Caki2 (cell line): ENCODE data around the gene COQ2. TPM values are rescaled to one million over a fixed set of nuclear protein-coding genes. Genes with fewer than 3 reads are reported as not detected.
A peak's percentile ranks its signal among the peaks of the same experiment; 100 is the strongest.
"Not testable (repeated sequence)": the region's sequence is repeated elsewhere in the genome, so short reads cannot be mapped to it uniquely, and the experiment has no call there.

Source experiments
- DNase-seq: peaks from one replicate; pipeline ENCODE4 v3.0.0-alpha.2; 2015; ENCODE audit warnings: low read depth
- in situ Hi-C: cut with HindIII; loops from 2 replicates; pipeline ENCODE4 v1.10.0; 2016; ENCODE audit warnings: low sequenced_read_pairs, low pct_unique_long_range_greater_than_20kb, mixed read lengths
- total RNA-seq: library from RNA; depleted of rRNA; stranded (reverse); fragments of >200 nt; shearing (Covaris generic); gene quantifications from 2 replicates; pipeline ENCODE4 v1.2.3, GENCODE V29; 2014; ENCODE audit warnings: low replicate concordance

Gene COQ2
- total RNA-seq, 1 experiment from 2014 or later, result 29.7 TPM

GRCh38 chr4:83258461-83258860 is 26.1 kb downstream of the COQ2 start:
- in situ Hi-C loops, result no loop called here
- DNase-seq, result no peak

DNA sequence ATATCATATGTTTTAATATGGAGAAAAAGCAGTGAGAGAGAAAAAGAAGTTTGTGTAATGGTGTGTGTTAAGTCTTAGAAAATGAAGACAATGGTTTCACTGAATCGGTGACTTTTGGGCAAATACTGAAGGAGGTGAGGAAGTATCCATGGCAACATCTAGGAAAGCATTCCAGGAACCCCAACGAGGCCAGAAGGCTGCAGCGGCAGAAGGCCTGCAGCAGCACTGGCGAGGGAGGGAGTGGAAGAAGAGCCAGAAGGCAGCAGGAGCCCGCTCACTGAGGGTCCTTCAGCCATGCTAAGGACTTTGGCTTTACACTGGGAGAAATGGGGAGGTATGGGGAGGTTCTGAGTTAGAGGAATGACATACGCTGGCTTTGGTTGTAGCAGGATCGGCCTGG is 26.8 kb downstream of the COQ2 start:
- no peak for DNase-seq
- in situ Hi-C loops, result no loop called here

DNA sequence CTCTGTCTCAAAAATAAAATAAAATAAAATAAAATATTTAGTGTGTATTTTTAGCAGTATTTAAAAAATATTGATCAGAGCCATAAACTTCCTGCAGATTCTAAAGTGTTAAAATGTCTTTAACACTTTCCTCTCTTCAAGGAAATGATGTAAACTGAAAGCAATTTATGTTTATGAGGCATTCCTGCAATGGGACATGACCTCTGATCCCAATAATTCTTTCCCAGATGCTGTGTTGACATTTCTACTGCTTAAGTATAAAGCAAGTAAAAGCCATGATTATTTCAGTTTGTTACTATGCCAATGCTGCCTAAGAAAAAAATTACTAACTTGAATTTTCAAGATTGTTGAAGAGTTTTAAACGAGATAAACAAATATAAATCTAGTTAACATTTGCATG is 29.0 kb downstream of the COQ2 start:
- in situ Hi-C loops, result no loop called here
- peak; percentile 42 for DNase-seq

DNA sequence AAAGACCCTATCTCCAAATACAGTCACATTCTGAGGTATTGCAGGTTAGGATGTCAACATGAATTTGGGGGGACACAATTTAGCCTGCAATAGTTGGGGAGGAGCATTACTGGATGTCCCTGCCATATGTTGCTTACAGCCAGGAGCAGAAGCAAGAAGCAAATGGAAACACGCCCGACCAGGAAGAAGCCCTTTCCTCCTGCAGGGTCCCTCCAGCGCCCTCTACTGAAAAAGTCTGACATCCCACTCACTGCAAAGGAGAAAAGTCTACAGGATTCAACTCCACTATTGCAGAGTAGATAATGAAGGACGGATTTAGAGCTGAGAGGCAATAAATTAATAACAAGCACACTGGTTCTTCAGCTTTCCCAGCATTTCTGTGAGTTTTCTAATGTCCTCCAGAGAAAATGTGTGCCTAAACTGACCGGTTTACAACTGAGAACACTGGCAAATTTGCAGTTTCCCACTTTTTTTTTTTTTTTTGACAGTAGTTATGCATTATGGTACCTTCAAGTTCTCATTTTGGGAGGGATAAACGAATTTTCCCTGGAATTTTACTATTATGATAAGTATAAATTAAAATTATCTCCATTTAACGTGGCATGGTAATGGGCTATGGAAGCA is 31.7 kb downstream of the COQ2 start:
- in situ Hi-C loops, result no loop called here
- DNase-seq, result peak; percentile 38

GRCh38 chr4:83251447-83251830 is 33.2 kb downstream of the COQ2 start:
- in situ Hi-C loops, result no loop called here
- DNase-seq, result no peak

- in situ Hi-C loops, result no loop called here
Observed at GRCh38 chr4:83250687-83251446, 33.7 kb downstream of the COQ2 start.

DNA sequence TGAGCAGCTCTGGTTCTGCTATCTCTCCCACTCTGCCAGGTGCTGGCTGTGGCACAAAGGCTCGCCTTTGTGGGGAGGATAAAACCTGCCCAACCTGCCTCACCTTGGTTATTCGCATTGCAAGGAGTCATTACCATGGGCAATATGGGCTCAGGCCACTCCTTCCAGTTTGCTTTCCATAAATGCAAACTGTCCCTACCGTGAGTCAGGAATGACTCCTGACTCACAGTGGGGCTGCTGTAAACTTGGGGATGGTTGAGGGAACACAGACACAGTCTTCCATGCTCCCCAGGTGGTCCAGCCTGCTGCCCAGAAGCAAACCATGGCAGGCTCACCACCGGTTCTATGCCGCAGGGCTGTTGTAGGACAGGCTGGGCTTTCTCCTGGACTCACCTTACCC is 36.1 kb downstream of the COQ2 start:
- in situ Hi-C loops, result no loop called here
- DNase-seq, result peak; percentile 61

More at GRCh38 chr4:83250687-83251446, 33.7 kb downstream of the COQ2 start:
- no peak for DNase-seq

GRCh38 chr4:83247415-83248357 is 36.9 kb downstream of the COQ2 start:
- in situ Hi-C loops, result no loop called here

GRCh38 chr4:83241132-83241531 is 43.5 kb downstream of the COQ2 start:
- in situ Hi-C loops, result no loop called here

More at GRCh38 chr4:83247415-83248357, 36.9 kb downstream of the COQ2 start:
- no peak for DNase-seq

DNA sequence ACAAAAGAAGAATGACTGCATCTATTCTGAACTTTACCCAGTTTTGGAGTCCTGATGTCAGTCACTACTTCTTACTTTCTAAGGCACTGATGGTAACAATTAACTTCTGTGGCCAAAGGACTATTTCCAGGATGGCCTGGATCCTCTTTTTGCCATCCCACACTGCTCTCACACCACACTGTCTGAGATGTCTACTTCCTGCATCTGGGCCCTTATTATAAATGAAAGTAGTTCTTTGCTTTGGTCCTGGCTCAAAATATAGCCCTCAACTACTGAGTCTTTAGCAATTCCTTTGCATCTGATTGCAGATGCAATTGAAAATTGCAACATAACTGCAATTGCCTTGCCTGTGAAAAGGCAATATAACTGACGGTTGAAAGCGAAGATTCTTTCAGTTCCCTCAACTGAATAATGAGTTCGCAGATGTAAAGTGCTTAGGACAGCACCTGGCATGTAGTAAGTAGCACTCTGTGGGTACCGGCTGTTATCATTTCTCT is 44.2 kb downstream of the COQ2 start:
- in situ Hi-C loops, result no loop called here
- no peak for DNase-seq

More at GRCh38 chr4:83241132-83241531, 43.5 kb downstream of the COQ2 start:
- no peak for DNase-seq

- in situ Hi-C loops, result no loop called here
- DNase-seq, result no peak
Observed at GRCh38 chr4:83238393-83239248, 46.0 kb downstream of the COQ2 start.

- in situ Hi-C loops, result no loop called here
- no peak for DNase-seq
Observed at GRCh38 chr4:83237591-83237990, 47.0 kb downstream of the COQ2 start.

- DNase-seq, in situ Hi-C loops: not testable (repeated sequence)
Observed at GRCh38 chr4:83235645-83236133, 48.9 kb downstream of the COQ2 start.

- DNase-seq, result no peak
- in situ Hi-C loops, result no loop called here
Observed at GRCh38 chr4:83234902-83235644, 49.5 kb downstream of the COQ2 start.

GRCh38 chr4:83234387-83234786 is 50.2 kb downstream of the COQ2 start:
- in situ Hi-C loops, result not testable (repeated sequence)

DNA sequence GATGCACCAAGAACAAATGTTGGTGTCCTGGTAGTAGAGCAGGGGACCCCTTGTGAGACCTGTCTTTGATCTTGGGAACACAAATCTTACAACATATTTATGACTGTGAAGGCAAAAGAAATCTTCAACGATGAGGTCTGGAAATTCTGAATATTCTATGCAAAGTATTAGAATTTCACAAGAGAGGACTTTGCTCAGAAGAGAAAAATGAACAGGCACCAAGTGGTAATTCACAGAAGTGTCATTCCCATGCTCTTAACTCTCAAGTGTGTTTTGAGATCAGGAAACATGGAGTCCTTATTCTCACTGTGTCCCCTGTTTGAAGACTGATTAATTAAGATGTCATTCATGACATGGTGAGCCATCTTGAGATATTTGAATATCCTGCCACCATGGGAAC is 52.5 kb downstream of the COQ2 start:
- no peak for DNase-seq
- in situ Hi-C loops, result no loop called here

More at GRCh38 chr4:83234387-83234786, 50.2 kb downstream of the COQ2 start:
- DNase-seq, result not testable (repeated sequence)

- in situ Hi-C loops, result no loop called here
- DNase-seq, result no peak
Observed at GRCh38 chr4:83231620-83232076, 53.0 kb downstream of the COQ2 start.
